Endothelial cell of umbilical vein (primary cell): ENCODE data around the gene DLGAP1. TPM values are rescaled to one million over a fixed set of nuclear protein-coding genes. Genes with fewer than 3 reads are reported as not detected.
A peak's percentile ranks its signal among the peaks of the same experiment; 100 is the strongest.

Experiments used
- BruUV-seq: library from RNA; stranded (reverse); fragments of 400-500 nt; replicated peaks from 2 replicates; lab custom pipeline; 2021; lab: Mats Ljungman, UMichigan
- CTCF ChIA-PET: fragments of 300-600, 350-600 bp; sonication (Branson Sonifier 250); formaldehyde crosslinking; loops from one replicate; lab custom pipeline; 2021; ENCODE audit warnings: antibody characterized with exemption, inconsistent platforms; lab: Charles Lee
- POLR2A ChIA-PET: fragments of 300-600, 350-600 bp; sonication (Branson Sonifier 250); formaldehyde crosslinking; loops from one replicate; lab custom pipeline; 2021; ENCODE audit warnings: antibody characterized with exemption, inconsistent platforms; lab: Charles Lee
- DNase-seq: peaks from one replicate; pipeline ENCODE4 v3.0.0-alpha.2; 2011; ENCODE audit warnings: low read depth, low spot score
- FAIRE-seq: peaks from 2 replicates; lab custom pipeline; 2011; peaks lifted over from hg19 to GRCh38; lab: Jason Lieb, UNC
- H2AFZ ChIP-seq: 2 replicates; pipeline ENCODE4 v1.6.0; 2012; ENCODE audit warnings: low read depth, low read length, control low read depth, inconsistent platforms
- H3K27ac ChIP-seq: 2 replicates; pipeline ENCODE4 v1.5.1; 2011; ENCODE audit warnings: low read depth, mild to moderate bottlenecking, control low read depth, low read length, moderate library complexity; ENCODE audit not compliant: insufficient read depth
- H3K27me3 ChIP-seq, 2 experiments: 2 replicates each; pipeline versions ENCODE4 v1.6.0 to v1.6.1; 2011; ENCODE audit warnings: low read length in 2 of 2, mixed read lengths in 1 of 2; ENCODE audit not compliant: control insufficient read depth in 2 of 2, insufficient read depth in 2 of 2
- H3K36me3 ChIP-seq, 2 experiments: 2 replicates in 1 of 2; 3 replicates in 1 of 2; pipeline ENCODE4 v1.5.1; 2011; ENCODE audit warnings: low read length in 2 of 2, mild to moderate bottlenecking in 1 of 2, moderate library complexity in 1 of 2; ENCODE audit not compliant: control insufficient read depth in 2 of 2, insufficient read depth in 2 of 2; ENCODE audit errors: extremely low read depth in 1 of 2
- H3K4me1 ChIP-seq: 3 replicates; pipeline ENCODE4 v1.5.1; 2011; ENCODE audit warnings: mild to moderate bottlenecking, low read length; ENCODE audit not compliant: control insufficient read depth, insufficient read depth; ENCODE audit errors: extremely low read depth
- H3K4me2 ChIP-seq: 2 replicates; pipeline ENCODE4 v1.6.1; 2011; ENCODE audit warnings: low read length, control low read depth, mixed read lengths; ENCODE audit not compliant: insufficient read depth
- H3K4me3 ChIP-seq, 3 experiments: fragments of 200-600 bp in 1 of 3; sonication (generic), shearing (Covaris generic) in 1 of 3; replicated peaks in 1 of 3; 2 replicates each; pipeline ENCODE4 v1.5.1; 2011 to 2016; ENCODE audit warnings: control low read depth in 3 of 3, low read length in 3 of 3, mild to moderate bottlenecking in 2 of 3, inconsistent platforms in 1 of 3, low read depth in 1 of 3, moderate library complexity in 1 of 3; ENCODE audit not compliant: insufficient read depth in 1 of 3
- H3K79me2 ChIP-seq: 2 replicates; pipeline ENCODE4 v1.6.0; 2012; ENCODE audit warnings: low read length, inconsistent platforms; ENCODE audit not compliant: control insufficient read depth, insufficient read depth
- H3K9ac ChIP-seq: replicated peaks from 2 replicates; pipeline ENCODE3; 2011; ENCODE audit warnings: low read length, control low read depth; ENCODE audit not compliant: insufficient read depth; ENCODE audit errors: extremely low read depth
- H3K9me1 ChIP-seq: replicated peaks from 3 replicates; pipeline ENCODE4 v1.6.0; 2011; ENCODE audit warnings: mild to moderate bottlenecking, low read length; ENCODE audit not compliant: control insufficient read depth, insufficient read depth; ENCODE audit errors: extremely low read depth
- H3K9me3 ChIP-seq: replicated peaks from 2 replicates; pipeline ENCODE4 v1.5.1; 2012; ENCODE audit warnings: low read length, inconsistent platforms; ENCODE audit not compliant: control insufficient read depth, insufficient read depth
- H4K20me1 ChIP-seq: replicated peaks from 2 replicates; pipeline ENCODE3; 2011; ENCODE audit warnings: mild to moderate bottlenecking, low read length; ENCODE audit not compliant: control insufficient read depth, insufficient read depth; ENCODE audit errors: extremely low read depth
- EZH2 ChIP-seq: IDR thresholded peaks from 2 replicates; pipeline ENCODE4 v1.6.1; 2012; ENCODE audit warnings: borderline replicate concordance, low read depth, mild to moderate bottlenecking, moderate library complexity, low read length, inconsistent platforms; ENCODE audit not compliant: severe bottlenecking
- FOS ChIP-seq: IDR thresholded peaks from 2 replicates; pipeline ENCODE4 v1.6.1; 2011; ENCODE audit warnings: mild to moderate bottlenecking, low read length, moderate library complexity, borderline replicate concordance; ENCODE audit not compliant: insufficient read depth
- GATA2 ChIP-seq: IDR thresholded peaks from 2 replicates; pipeline ENCODE4 v1.7.0; 2011; ENCODE audit warnings: low read depth, mild to moderate bottlenecking, moderate library complexity, mixed read lengths, low read length; ENCODE audit not compliant: insufficient read length, insufficient read depth
- JUN ChIP-seq: IDR thresholded peaks from 2 replicates; pipeline ENCODE4 v1.6.1; 2011; ENCODE audit warnings: borderline replicate concordance, low read depth; ENCODE audit not compliant: insufficient read length, insufficient read depth
- MYC ChIP-seq: IDR thresholded peaks from one replicate; pipeline ENCODE4 v1.6.1; 2011; ENCODE audit warnings: mild to moderate bottlenecking, low read depth, low read length
- POLR2A ChIP-seq: IDR thresholded peaks from 2 replicates; pipeline ENCODE4 v1.6.1; 2012; ENCODE audit warnings: low read depth, mild to moderate bottlenecking, control low read depth, low read length
- POLR2AphosphoS5 ChIP-seq: IDR thresholded peaks from 2 replicates; pipeline ENCODE4 v1.6.1; 2012; ENCODE audit warnings: low read depth, mild to moderate bottlenecking, control low read depth, low read length, moderate library complexity; ENCODE audit not compliant: insufficient read depth
- dilution Hi-C: fragments of 300-500 bp; cut with MboI; formaldehyde crosslinking; loops from one replicate; pipeline ENCODE4 v1.15.0; 2019; ENCODE audit warnings: low sequenced_read_pairs; ENCODE audit not compliant: extremely low pct_ligation_motif_present
- intact Hi-C: fragments of 100-400 bp; cut with micrococcal nuclease; formaldehyde crosslinking; loops from one replicate; pipeline ENCODE4 v1.10.0; 2022
- polyA plus RNA-seq, 4 experiments: library from polyadenylated mRNA; depleted of rRNA in 3 of 4; stranded (reverse) in 3 of 4; unstranded in 1 of 4; fragments of >200 nt; gene quantifications; 2 replicates each; pipeline versions ENCODE4 v1.2.1 to v1.2.3, GENCODE V29; 2011 to 2012; ENCODE audit warnings: missing spikeins in 1 of 4
- total RNA-seq: library from RNA; stranded (reverse); gene quantifications from 2 replicates; pipeline ENCODE4 v1.2.3, GENCODE V29; 2021
- TF ChIP-seq, protein P1 (sequence below), 2 donors: IDR thresholded peaks; 1 replicate in 1 of 2; 2 replicates in 1 of 2; pipeline ENCODE4 v1.5.1; 2011; ENCODE audit warnings: low read length in 2 of 2, mild to moderate bottlenecking in 2 of 2, moderate library complexity in 2 of 2, control low read depth in 1 of 2, inconsistent platforms in 1 of 2, low read depth in 1 of 2; ENCODE audit not compliant: insufficient read depth in 1 of 2; ENCODE audit errors: extremely low read depth in 1 of 2
- TF ChIP-seq, protein P2 (sequence below): IDR thresholded peaks from 2 replicates; pipeline ENCODE4 v1.6.1; 2011; ENCODE audit not compliant: insufficient read depth, insufficient read length

DLGAP1 gene
- total and polyA plus RNA-seq, 2 donors (not counting 3 experiments of a cell fraction or from before 2014, with no cell fraction given) = 0.04 TPM; not detected in 1

DNA sequence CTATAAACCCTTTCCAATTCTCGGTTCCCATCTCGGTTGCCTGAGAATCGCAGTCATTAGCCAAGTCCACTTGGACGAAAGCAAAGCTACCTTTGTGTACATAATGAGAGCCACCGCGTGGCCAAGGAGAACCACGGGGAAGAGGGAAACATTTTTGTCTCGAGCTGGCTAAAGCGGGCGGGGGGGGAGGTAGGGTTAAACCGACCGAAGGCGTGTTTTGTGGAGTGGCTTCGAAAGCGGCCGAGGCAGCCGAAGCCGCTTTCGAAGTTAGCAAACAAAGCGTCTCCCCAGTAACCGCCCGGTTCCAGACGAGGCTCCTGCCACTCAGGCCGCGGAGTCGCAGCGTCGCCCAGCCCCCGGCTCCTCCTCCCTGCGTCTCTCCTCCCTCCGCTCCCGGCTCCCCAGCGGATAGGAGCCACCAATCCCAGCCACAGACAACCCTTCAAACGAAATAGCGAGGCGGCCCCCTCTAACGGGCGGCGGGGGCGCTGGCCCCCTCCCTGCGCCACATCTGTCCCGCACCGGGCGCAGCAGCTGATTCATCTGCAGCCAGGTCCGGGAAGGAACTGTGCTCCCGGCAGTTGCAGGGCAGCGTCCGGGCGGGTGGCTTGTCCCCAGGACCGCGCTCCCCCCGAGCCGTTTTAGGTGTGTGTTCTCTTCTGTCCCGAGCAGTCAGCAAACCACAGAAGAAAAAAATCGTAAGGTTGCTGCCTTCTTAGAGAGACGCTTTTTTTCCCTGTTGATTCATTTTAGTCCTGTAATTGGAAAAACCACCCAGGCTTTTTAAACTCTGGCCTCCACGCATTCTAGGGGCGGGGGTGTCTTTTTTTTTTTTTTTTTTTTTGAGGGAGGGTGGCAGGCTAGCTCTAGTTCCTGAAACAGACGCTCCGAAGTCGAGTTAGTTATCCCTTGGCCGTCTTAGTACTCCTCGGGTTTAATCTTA, 1006.9 kb downstream of the DLGAP1 start:
- H3K9ac ChIP-seq = peak overlapping the region; percentile 96
- FAIRE-seq = peak; percentile 96
- no peaks in the 10 kb centered on the region for H4K20me1 ChIP-seq
- no peaks in the 10 kb centered on the region for H3K9me1 ChIP-seq
- H3K79me2 ChIP-seq = peaks cover 34% of the 10 kb centered on the region
- TF ChIP-seq JUN (no peak), POLR2A (peak; percentile 80), EZH2 (no peak), GATA2 (no peak), POLR2AphosphoS5 (peak; percentile 77), MYC (no peak), FOS (peak; percentile 62)
- TF ChIP-seq, protein P1, sequence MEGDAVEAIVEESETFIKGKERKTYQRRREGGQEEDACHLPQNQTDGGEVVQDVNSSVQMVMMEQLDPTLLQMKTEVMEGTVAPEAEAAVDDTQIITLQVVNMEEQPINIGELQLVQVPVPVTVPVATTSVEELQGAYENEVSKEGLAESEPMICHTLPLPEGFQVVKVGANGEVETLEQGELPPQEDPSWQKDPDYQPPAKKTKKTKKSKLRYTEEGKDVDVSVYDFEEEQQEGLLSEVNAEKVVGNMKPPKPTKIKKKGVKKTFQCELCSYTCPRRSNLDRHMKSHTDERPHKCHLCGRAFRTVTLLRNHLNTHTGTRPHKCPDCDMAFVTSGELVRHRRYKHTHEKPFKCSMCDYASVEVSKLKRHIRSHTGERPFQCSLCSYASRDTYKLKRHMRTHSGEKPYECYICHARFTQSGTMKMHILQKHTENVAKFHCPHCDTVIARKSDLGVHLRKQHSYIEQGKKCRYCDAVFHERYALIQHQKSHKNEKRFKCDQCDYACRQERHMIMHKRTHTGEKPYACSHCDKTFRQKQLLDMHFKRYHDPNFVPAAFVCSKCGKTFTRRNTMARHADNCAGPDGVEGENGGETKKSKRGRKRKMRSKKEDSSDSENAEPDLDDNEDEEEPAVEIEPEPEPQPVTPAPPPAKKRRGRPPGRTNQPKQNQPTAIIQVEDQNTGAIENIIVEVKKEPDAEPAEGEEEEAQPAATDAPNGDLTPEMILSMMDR (IDR thresholded peaks at IDR 0.05; ENCODE audit: extremely low read depth in 1 of 2, insufficient read depth in 1 of 2, low read depth in 1 of 2, low read length in 2 of 2) = peak in 1 of 2 donors; percentile 13
- TF ChIP-seq, protein P2, sequence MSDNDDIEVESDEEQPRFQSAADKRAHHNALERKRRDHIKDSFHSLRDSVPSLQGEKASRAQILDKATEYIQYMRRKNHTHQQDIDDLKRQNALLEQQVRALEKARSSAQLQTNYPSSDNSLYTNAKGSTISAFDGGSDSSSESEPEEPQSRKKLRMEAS = peak; percentile 54
- H3K27ac ChIP-seq = peak overlapping the region; percentile 99
- H3K4me1 ChIP-seq = peaks cover 21% of the 10 kb centered on the region
- DNase-seq = peak; percentile 99
- peak overlapping the region; percentile 59 to 90 (median 81) for H3K4me3 ChIP-seq
- H3K9me3 ChIP-seq = no peaks in the 10 kb centered on the region
- dilution Hi-C loops = no loop called here
- intact Hi-C loops = loop anchor here (1.0 to 5.0 kb wide), 7 partner anchors 127 to 876 kb away; partner anchors contain the start of genes METTL4 and NDC80
- H2AFZ ChIP-seq = peak overlapping the region; percentile 85
- CTCF ChIA-PET = interaction anchor here (0.8 to 2.9 kb wide), 15 partner anchors 10 to 218 kb away, joined by 3 to 26 read pairs (median 5); no protein-coding TSS in a partner anchor
- no peaks in the 10 kb centered on the region for H3K36me3 ChIP-seq
- POLR2A ChIA-PET = interaction anchor here (0.5 to 2.3 kb wide), 8 partner anchors 39 to 324 kb away, joined by 3 to 11 read pairs (median 4); no protein-coding TSS in a partner anchor
- peak overlapping the region; percentile 91 for H3K4me2 ChIP-seq
- no peaks in the 10 kb centered on the region for H3K27me3 ChIP-seq
- BruUV-seq = no TSS peak
